Measurements from ENCODE around the gene PDE8B. TPM values are rescaled to one million over a fixed set of nuclear protein-coding genes. Genes with fewer than 3 reads are reported as not detected.
A peak's percentile ranks its signal among the peaks of the same experiment; 100 is the strongest.

The PDE8B gene
- total and polyA plus RNA-seq, 11 donors, result 1.1 to 9.3 (median 3.4) TPM

GRCh38 chr5:77343165-77343564, 132.7 kb downstream of the PDE8B start:
- Histone ChIP-seq H3K36me3 (no peaks in the 10 kb centered on the region), H3K4me3 (no peak overlapping the region), H3K9me3 (no peaks in the 10 kb centered on the region), H3K27me3 (no peaks in the 10 kb centered on the region), H3K27ac (no peak overlapping the region), H3K4me1 (peaks cover 0 to 5% (median 0%) of the 10 kb centered on the region in 12 donors)
- TF ChIP-seq, protein P1, sequence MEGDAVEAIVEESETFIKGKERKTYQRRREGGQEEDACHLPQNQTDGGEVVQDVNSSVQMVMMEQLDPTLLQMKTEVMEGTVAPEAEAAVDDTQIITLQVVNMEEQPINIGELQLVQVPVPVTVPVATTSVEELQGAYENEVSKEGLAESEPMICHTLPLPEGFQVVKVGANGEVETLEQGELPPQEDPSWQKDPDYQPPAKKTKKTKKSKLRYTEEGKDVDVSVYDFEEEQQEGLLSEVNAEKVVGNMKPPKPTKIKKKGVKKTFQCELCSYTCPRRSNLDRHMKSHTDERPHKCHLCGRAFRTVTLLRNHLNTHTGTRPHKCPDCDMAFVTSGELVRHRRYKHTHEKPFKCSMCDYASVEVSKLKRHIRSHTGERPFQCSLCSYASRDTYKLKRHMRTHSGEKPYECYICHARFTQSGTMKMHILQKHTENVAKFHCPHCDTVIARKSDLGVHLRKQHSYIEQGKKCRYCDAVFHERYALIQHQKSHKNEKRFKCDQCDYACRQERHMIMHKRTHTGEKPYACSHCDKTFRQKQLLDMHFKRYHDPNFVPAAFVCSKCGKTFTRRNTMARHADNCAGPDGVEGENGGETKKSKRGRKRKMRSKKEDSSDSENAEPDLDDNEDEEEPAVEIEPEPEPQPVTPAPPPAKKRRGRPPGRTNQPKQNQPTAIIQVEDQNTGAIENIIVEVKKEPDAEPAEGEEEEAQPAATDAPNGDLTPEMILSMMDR (IDR thresholded peaks at IDR 0.05), result no peak
- TF ChIP-seq POLR2A (IDR thresholded peaks at IDR 0.05), result no peak
- ATAC-seq, result no peak
- no peak for DNase-seq
- intact Hi-C loops (cut with DNase I), result no loop called here
- 92 to 96% (median 93%) methylated on average over 3 of the region's 3 CpGs for WGBS, 4 donors

GRCh38 chr5:77347435-77348098, 137.1 kb downstream of the PDE8B start:
- no peaks in the 10 kb centered on the region for H3K36me3 ChIP-seq
- no peak overlapping the region for H3K27ac ChIP-seq
- 79 to 85% (median 82%) methylated on average over 5 of the region's 5 CpGs for WGBS, 4 donors
- no peaks in the 10 kb centered on the region for H3K4me1 ChIP-seq
- ATAC-seq, result no peak
- no peaks in the 10 kb centered on the region for H3K9me3 ChIP-seq
- H3K4me3 ChIP-seq, result no peak overlapping the region
- intact Hi-C loops (cut with DNase I), result no loop called here
- H3K27me3 ChIP-seq, result no peaks in the 10 kb centered on the region
- TF ChIP-seq POLR2A (IDR thresholded peaks at IDR 0.05), result no peak
- TF ChIP-seq, protein P1 (IDR thresholded peaks at IDR 0.05), result no peak
- no peak for DNase-seq

DNA sequence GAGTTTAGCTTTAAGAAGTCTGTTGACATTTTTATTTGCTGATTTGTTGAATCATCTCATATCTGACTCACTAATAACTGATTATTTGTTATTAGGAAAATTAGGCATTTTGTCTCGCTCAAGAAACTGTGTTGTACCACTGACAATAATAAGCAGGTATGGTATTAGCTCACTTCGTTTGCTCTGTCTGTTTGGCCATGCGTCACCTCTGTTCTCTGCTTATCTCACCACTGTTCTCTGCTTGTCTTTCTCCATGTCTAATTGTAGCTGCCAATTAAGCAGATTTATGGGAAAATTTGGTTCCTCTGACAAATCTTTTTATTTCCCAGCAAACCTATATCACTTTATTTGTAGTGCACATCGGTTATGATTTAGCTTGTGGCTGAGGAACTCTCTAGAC, 142.8 kb downstream of the PDE8B start:
- intact Hi-C loops (cut with DNase I), result no loop called here
- Histone ChIP-seq H3K9me3 (no peaks in the 10 kb centered on the region), H3K4me1 (peaks cover 0 to 4% (median 0%) of the 10 kb centered on the region in 12 donors), H3K27me3 (no peaks in the 10 kb centered on the region), H3K36me3 (no peaks in the 10 kb centered on the region), H3K4me3 (no peak overlapping the region), H3K27ac (peak overlapping the region in 1 of 12 donors; percentile 34)
- TF ChIP-seq POLR2A (IDR thresholded peaks at IDR 0.05), result no peak
- TF ChIP-seq, protein P1 (IDR thresholded peaks at IDR 0.05), result no peak
- WGBS, 4 donors, result 73 to 92% (median 82%) methylated on average over 4 of the region's 4 CpGs
- ATAC-seq (peak; percentile 53 to 73 (median 58)), DNase-seq (no peak)

GRCh38 chr5:77354454-77354853, 144.0 kb downstream of the PDE8B start:
- WGBS, 4 donors, result 91 to 96% (median 93%) methylated on average over 2 of the region's 2 CpGs
- no peaks in the 10 kb centered on the region for H3K9me3 ChIP-seq
- no peaks in the 10 kb centered on the region for H3K36me3 ChIP-seq
- ATAC-seq, result no peak
- peaks cover 0 to 4% (median 0%) of the 10 kb centered on the region in 12 donors for H3K4me1 ChIP-seq
- H3K4me3 ChIP-seq, result no peak overlapping the region
- DNase-seq, result no peak
- intact Hi-C loops (cut with DNase I), result no loop called here
- TF ChIP-seq, protein P1 (IDR thresholded peaks at IDR 0.05), result no peak
- no peak for TF ChIP-seq POLR2A (IDR thresholded peaks at IDR 0.05)
- peak overlapping the region in 1 of 12 donors; percentile 63 for H3K27ac ChIP-seq
- H3K27me3 ChIP-seq, result no peaks in the 10 kb centered on the region
